Ishikawa (cell line): ENCODE results near the gene TMEM127.

Experiments
- CEBPB ChIP-seq: IDR thresholded peaks from 2 replicates; pipeline ENCODE4 v1.6.1; 2012
- CREB1 ChIP-seq: IDR thresholded peaks from 2 replicates; pipeline ENCODE4 v1.6.1; 2012; ENCODE audit warnings: low read depth
- EGR1 ChIP-seq: IDR thresholded peaks from 2 replicates; pipeline ENCODE4 v1.6.1; 2012
- EP300 ChIP-seq: IDR thresholded peaks from 2 replicates; pipeline ENCODE4 v1.6.1; 2012; ENCODE audit warnings: borderline replicate concordance
- FOXM1 ChIP-seq: IDR thresholded peaks from 2 replicates; pipeline ENCODE4 v1.6.1; 2012; ENCODE audit warnings: low read depth, borderline replicate concordance
- NFIC ChIP-seq: IDR thresholded peaks from 2 replicates; pipeline ENCODE4 v1.6.1; 2012
- RAD21 ChIP-seq: IDR thresholded peaks from 2 replicates; pipeline ENCODE4 v1.6.1; 2012; ENCODE audit warnings: low read depth
- TAF1 ChIP-seq: IDR thresholded peaks from 2 replicates; pipeline ENCODE4 v1.6.1; 2012; ENCODE audit warnings: low read depth, mild to moderate bottlenecking
- TCF12 ChIP-seq: IDR thresholded peaks from 2 replicates; pipeline ENCODE4 v1.6.1; 2012; ENCODE audit warnings: low read depth
- TEAD4 ChIP-seq: IDR thresholded peaks from 2 replicates; pipeline ENCODE4 v1.6.1; 2012
- YY1 ChIP-seq: IDR thresholded peaks from 2 replicates; pipeline ENCODE4 v1.6.1; 2012; ENCODE audit warnings: low read depth
- ZBTB7A ChIP-seq: IDR thresholded peaks from 2 replicates; pipeline ENCODE4 v1.6.1; 2012; ENCODE audit warnings: low read depth
- TF ChIP-seq, protein P1 (sequence below): IDR thresholded peaks from 2 replicates; pipeline ENCODE4 v1.6.1; 2012; ENCODE audit warnings: low read depth, mild to moderate bottlenecking
- TF ChIP-seq, protein P2 (sequence below): IDR thresholded peaks from 2 replicates; pipeline ENCODE4 v1.6.1; 2012
- TF ChIP-seq, protein P3 (sequence below): IDR thresholded peaks from 2 replicates; pipeline ENCODE4 v1.6.1; 2012

Gene TMEM127

DNA sequence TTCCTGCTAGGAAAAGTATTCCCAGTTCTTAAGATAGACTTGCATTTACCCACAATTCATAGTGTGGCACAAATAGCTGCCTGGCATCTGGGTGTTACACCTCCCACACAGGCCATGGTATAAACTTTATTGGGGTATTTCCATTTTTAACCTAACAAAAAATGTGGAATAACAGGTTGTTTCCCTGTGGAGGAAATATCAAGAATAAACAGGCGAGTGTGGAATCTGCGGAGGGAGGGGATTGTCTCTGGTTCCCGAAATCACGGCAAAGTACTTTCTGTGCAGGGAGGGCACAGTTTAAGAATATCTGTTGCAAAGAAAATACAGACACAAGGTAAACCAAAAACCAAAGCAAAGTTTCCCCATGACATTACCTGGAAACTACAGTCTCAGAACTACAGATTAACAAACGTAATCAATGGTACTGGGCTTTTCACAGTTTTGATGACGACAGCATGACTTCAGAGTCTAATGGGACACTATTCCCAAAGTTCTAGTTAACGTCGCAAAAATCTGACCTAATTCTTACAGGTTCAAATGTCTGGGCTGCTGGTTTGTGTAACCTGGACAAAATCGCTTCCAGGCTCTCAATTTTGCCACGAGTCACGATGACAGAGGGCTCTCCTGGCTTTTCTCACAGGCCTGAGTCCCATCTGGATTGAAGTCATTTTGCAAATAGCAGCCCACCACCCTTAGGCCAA is 58.6 kb downstream of the TMEM127 start:
- TF ChIP-seq EGR1 (no peak), NFIC (no peak), TCF12 (no peak), YY1 (no peak), ZBTB7A (no peak), TAF1 (no peak), CREB1 (no peak), CEBPB (no peak)
- TF ChIP-seq, protein P1, sequence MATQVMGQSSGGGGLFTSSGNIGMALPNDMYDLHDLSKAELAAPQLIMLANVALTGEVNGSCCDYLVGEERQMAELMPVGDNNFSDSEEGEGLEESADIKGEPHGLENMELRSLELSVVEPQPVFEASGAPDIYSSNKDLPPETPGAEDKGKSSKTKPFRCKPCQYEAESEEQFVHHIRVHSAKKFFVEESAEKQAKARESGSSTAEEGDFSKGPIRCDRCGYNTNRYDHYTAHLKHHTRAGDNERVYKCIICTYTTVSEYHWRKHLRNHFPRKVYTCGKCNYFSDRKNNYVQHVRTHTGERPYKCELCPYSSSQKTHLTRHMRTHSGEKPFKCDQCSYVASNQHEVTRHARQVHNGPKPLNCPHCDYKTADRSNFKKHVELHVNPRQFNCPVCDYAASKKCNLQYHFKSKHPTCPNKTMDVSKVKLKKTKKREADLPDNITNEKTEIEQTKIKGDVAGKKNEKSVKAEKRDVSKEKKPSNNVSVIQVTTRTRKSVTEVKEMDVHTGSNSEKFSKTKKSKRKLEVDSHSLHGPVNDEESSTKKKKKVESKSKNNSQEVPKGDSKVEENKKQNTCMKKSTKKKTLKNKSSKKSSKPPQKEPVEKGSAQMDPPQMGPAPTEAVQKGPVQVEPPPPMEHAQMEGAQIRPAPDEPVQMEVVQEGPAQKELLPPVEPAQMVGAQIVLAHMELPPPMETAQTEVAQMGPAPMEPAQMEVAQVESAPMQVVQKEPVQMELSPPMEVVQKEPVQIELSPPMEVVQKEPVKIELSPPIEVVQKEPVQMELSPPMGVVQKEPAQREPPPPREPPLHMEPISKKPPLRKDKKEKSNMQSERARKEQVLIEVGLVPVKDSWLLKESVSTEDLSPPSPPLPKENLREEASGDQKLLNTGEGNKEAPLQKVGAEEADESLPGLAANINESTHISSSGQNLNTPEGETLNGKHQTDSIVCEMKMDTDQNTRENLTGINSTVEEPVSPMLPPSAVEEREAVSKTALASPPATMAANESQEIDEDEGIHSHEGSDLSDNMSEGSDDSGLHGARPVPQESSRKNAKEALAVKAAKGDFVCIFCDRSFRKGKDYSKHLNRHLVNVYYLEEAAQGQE, result no peak
- TF ChIP-seq, protein P2, sequence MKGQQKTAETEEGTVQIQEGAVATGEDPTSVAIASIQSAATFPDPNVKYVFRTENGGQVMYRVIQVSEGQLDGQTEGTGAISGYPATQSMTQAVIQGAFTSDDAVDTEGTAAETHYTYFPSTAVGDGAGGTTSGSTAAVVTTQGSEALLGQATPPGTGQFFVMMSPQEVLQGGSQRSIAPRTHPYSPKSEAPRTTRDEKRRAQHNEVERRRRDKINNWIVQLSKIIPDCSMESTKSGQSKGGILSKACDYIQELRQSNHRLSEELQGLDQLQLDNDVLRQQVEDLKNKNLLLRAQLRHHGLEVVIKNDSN, result no peak
- TF ChIP-seq, protein P3, sequence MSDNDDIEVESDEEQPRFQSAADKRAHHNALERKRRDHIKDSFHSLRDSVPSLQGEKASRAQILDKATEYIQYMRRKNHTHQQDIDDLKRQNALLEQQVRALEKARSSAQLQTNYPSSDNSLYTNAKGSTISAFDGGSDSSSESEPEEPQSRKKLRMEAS, result no peak

DNA sequence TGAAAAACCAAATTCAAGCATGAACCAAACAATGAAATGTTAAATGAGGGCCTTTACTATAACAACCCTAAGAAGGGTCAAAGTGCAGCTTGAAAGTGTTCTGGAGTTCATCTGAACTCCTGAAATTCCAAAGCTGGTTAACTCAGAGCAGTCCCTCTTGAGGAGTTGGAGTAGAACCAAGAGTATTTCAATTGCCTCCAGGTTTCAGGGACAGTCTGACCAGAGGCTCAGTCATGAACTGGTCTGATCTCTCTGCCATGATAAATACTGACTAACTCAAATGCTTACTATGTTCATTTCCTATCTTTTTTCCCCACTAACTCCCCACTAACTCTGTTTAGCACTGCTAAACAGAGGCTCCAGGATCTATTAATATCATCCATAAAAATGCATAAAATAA is 59.9 kb downstream of the TMEM127 start:
- no peak for TF ChIP-seq EP300
- TF ChIP-seq TEAD4, result no peak
- TF ChIP-seq, protein P2, result no peak
- TF ChIP-seq TAF1, result no peak
- TF ChIP-seq FOXM1, result no peak
- no peak for TF ChIP-seq CEBPB
- no peak for TF ChIP-seq ZBTB7A
- TF ChIP-seq NFIC, result no peak
- TF ChIP-seq, protein P3, result no peak
- TF ChIP-seq RAD21, result no peak
- TF ChIP-seq, protein P1, result no peak
- no peak for TF ChIP-seq EGR1
- no peak for TF ChIP-seq CREB1
- no peak for TF ChIP-seq YY1
- no peak for TF ChIP-seq TCF12

DNA sequence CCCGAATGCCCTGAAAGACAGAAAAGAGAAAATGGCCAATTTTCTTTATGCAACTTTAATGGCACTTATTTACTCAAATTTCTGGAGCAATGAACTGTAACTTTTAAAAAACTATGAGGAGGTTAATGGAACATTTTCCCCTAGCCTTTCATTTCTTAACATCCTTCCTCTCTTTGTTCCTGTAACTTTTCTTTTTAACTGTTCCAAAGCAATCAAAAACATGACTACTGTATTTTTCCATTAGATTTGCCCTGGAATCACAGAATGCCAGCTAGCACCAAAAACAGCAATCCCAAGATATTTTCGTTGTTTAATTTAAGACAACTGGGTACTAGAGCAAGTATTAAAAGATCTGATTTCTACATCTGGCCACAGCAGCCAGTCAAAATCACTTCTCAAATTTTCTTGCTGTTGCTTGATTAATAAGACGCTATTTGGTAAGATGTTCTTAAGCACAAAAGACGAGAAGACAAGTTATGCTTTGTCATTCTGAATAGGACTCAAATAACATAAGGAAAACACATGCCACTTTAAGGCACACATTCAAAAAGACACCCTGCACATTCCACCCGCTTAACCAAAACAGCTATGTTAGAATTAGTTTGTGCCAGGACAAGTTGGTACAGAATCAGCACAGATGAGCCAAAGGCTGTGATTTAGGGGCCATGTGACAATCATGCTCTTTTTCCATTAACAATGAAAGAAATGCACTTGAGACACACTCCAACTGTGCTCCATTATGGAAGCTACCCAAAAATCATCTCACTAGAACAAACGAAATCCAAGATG is 60.8 kb downstream of the TMEM127 start:
- no peak for TF ChIP-seq EGR1
- no peak for TF ChIP-seq FOXM1
- no peak for TF ChIP-seq RAD21
- no peak for TF ChIP-seq TAF1
- TF ChIP-seq NFIC, result no peak
- TF ChIP-seq, protein P3, result no peak
- TF ChIP-seq, protein P1, result no peak
- TF ChIP-seq CREB1, result no peak
- TF ChIP-seq YY1, result no peak
- no peak for TF ChIP-seq EP300
- no peak for TF ChIP-seq ZBTB7A
- no peak for TF ChIP-seq TCF12
- no peak for TF ChIP-seq CEBPB
- TF ChIP-seq TEAD4, result no peak
- TF ChIP-seq, protein P2, result no peak
